ENCODE measurements around the gene MRPS27.
"Not testable (repeated sequence)": the region's sequence is repeated elsewhere in the genome, so short reads cannot be mapped to it uniquely, and the experiment has no call there.

MRPS27 gene

DNA sequence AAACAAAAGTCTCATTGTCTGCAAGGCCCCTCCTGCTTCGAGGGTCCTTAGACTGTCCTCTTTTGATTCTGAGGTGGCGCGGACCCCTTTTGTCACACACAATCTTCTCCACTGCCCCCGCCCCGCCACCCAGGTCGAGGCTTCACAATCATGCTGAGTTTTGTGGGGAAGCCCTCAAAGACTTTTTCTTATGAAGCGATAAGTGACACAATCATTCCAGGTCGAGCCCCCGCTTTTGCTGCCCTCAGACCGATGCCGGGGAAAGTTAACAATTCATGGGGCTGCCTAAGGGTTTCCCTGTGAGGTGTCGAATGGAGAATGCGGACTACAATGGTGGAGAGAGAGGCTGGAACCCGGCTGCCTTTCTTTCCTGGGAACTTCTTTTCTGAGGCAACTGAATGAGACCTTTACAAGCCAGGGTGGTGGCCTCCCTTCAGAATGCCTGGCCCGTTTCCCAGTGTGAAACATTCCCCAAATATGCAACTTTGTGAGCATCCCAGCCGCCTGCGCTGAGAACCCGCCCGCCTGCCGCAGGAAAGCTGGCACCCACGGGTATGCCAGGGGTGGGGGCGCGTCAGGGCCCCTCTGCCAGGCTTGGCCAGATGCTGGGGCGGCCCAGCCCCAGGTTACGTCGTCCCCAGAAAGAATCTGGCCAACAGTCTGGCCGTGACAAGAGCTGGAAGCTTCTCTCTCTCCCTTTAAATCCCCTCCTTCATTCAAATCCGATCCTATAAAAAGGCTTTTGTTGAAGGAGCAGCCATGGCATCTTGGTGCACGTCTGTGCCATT, 140.8 kb downstream of the MRPS27 start:
- in situ Hi-C loops (cut with MboI; ENCODE audit: low sequenced_read_pairs) = no loop called here

GRCh38 chr5:72177538-72177937, 142.5 kb downstream of the MRPS27 start:
- in situ Hi-C loops (cut with MboI; ENCODE audit: low sequenced_read_pairs) = no loop called here

DNA sequence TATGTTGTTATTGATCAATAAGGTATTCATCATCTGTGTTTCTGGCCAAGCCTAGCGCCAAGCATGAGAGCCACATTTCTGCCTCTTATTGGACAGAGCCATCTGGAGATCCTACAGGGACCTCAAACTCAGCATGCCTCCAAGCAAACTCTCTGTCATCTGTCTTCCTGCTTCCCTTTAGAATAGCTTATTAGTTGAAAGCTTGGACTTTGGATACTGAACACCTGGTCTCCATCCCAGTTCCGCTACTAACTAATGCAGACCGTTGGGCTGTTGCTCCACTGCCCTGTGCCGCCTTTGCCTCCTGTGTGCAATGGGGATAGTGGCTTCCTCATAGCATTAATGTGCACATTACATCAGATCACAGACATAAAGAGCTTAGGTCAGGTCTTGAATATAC, 147.3 kb downstream of the MRPS27 start:
- in situ Hi-C loops (cut with MboI; ENCODE audit: low sequenced_read_pairs) = no loop called here

DNA sequence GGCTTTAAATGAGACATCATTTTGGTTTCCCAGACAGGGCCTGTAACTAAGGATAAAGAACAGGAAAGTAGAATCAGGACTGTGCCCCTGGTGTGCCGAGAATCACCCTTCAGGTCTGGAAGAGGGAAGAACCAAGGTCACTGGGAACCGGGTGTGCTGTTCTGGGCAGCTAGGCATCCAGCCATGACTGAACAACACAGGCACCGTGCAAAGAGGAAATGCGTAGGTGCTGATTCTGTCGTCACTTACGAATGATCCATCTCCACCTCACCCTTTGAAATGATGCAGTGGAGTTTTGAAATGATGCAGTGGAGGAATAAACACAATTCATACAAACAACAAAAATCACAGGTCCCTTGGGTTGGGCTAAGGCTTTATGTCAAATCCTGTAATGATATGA, 148.4 kb downstream of the MRPS27 start:
- in situ Hi-C loops (cut with MboI; ENCODE audit: low sequenced_read_pairs) = no loop called here

DNA sequence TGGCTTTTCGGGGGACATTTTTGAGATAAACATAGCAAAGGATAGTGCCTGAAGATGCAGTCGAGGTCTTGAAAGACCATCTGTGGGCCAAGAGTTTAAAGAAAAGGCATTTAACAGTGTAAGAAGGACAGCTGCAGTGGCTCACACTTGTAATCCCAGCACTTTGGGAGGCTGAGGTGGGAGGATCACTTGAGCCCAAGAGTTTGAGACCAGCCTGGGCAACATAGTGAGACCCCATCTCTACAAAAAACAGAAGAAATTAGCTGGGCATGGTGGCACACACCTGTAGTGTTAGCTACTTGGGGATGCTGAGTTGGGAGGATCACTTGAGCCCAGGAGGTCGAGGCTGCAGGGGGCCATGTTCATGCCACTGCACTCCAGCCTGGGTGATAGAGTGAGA, 148.9 kb downstream of the MRPS27 start:
- in situ Hi-C loops (cut with MboI; ENCODE audit: low sequenced_read_pairs) = not testable (repeated sequence)

- in situ Hi-C loops (cut with MboI; ENCODE audit: low sequenced_read_pairs) = no loop called here
Measured at GRCh38 chr5:72170101-72170500, 149.9 kb downstream of the MRPS27 start.

Data from HL-60/S4 treated with phorbol 12-myristate 13-acetate at 8.2 ng/mL for 4 days and 3 days (cell line).